HepG2 (cell line): ENCODE results near the gene HSPB2. TPM values are rescaled to one million over a fixed set of nuclear protein-coding genes. Genes with fewer than 3 reads are reported as not detected.

Experiments used
- AKAP8 ChIP-seq: sonication (generic); formaldehyde crosslinking; IDR thresholded peaks from 2 replicates; pipeline ENCODE4 v1.5.1; 2020; ENCODE audit warnings: mild to moderate bottlenecking, missing genetic modification reagents
- ATF1 ChIP-seq: IDR thresholded peaks from 2 replicates; pipeline ENCODE4 v1.6.1; 2016; ENCODE audit warnings: mild to moderate bottlenecking, control low read depth
- BCL6 ChIP-seq: IDR thresholded peaks from 2 replicates; pipeline ENCODE4 v1.6.1; 2016; ENCODE audit warnings: missing genetic modification reagents, missing compliant biosample characterization
- CEBPG ChIP-seq: IDR thresholded peaks from 2 replicates; pipeline ENCODE4 v1.6.1; 2016
- DMTF1 ChIP-seq: sonication (generic); formaldehyde crosslinking; IDR thresholded peaks from 2 replicates; pipeline ENCODE4 v1.4.0; 2020; ENCODE audit warnings: mild to moderate bottlenecking, missing genetic modification reagents
- HOMEZ ChIP-seq: IDR thresholded peaks from 2 replicates; pipeline ENCODE4 v1.6.1; 2016; ENCODE audit warnings: low read depth
- ISL2 ChIP-seq: sonication (generic); formaldehyde crosslinking; IDR thresholded peaks from 2 replicates; pipeline ENCODE4 v1.5.0; 2020; ENCODE audit warnings: missing genetic modification reagents
- MIXL1 ChIP-seq: IDR thresholded peaks from 2 replicates; pipeline ENCODE4 v1.6.1; 2016
- MNT ChIP-seq: fragments of 450-650 bp; IDR thresholded peaks from 2 replicates; pipeline ENCODE4 v1.6.1; 2016
- NCOA2 ChIP-seq: sonication (generic); formaldehyde crosslinking; IDR thresholded peaks from 2 replicates; pipeline ENCODE4 v1.8.0; 2022; ENCODE audit warnings: inconsistent platforms
- PRDM15 ChIP-seq: sonication (generic); formaldehyde crosslinking; IDR thresholded peaks from 2 replicates; pipeline ENCODE4 v1.4.0; 2020; ENCODE audit warnings: missing genetic modification reagents
- SMAD1 ChIP-seq: sonication (generic); formaldehyde crosslinking; IDR thresholded peaks from 2 replicates; pipeline ENCODE4 v1.4.0; 2020; ENCODE audit warnings: missing genetic modification reagents, low read depth, mild to moderate bottlenecking, borderline replicate concordance
- SOX6 ChIP-seq, 2 experiments: fragments of 450-650 bp in 1 of 2; sonication (generic) in 1 of 2; formaldehyde crosslinking in 1 of 2; IDR thresholded peaks; 2 replicates each; pipeline versions ENCODE4 v1.4.0 to v1.6.1; 2017 to 2020; ENCODE audit warnings: antibody characterized with exemption in 1 of 2, mild to moderate bottlenecking in 1 of 2, missing genetic modification reagents in 1 of 2
- SP5 ChIP-seq: IDR thresholded peaks from 2 replicates; pipeline ENCODE4 v1.6.1; 2016; ENCODE audit warnings: low read depth, borderline replicate concordance
- TEAD3 ChIP-seq: optimal IDR thresholded peaks from 2 replicates; pipeline ENCODE3; 2016; ENCODE audit warnings: borderline replicate concordance
- THAP8 ChIP-seq: sonication (generic); formaldehyde crosslinking; IDR thresholded peaks from 2 replicates; pipeline ENCODE4 v1.5.1; 2020; ENCODE audit warnings: missing genetic modification reagents, mild to moderate bottlenecking, borderline replicate concordance
- TOPORS ChIP-seq: sonication (generic); formaldehyde crosslinking; IDR thresholded peaks from 2 replicates; pipeline ENCODE4 v1.8.0; 2023; ENCODE audit warnings: mild to moderate bottlenecking, missing genetic modification reagents
- ZFP41 ChIP-seq: sonication (generic); formaldehyde crosslinking; IDR thresholded peaks from 2 replicates; pipeline ENCODE4 v1.4.0; 2020; ENCODE audit warnings: mild to moderate bottlenecking, missing genetic modification reagents, borderline replicate concordance
- ZKSCAN1 ChIP-seq: fragments of 150-350 bp; IDR thresholded peaks from 2 replicates; pipeline ENCODE4 v1.6.1; 2014; ENCODE audit warnings: low read length
- ZNF446 ChIP-seq: sonication (generic); formaldehyde crosslinking; IDR thresholded peaks from 2 replicates; pipeline ENCODE4 v1.5.0; 2020; ENCODE audit warnings: mild to moderate bottlenecking, missing genetic modification reagents
- ZNF501 ChIP-seq: sonication (generic); formaldehyde crosslinking; IDR thresholded peaks from 2 replicates; pipeline ENCODE4 v1.5.1; 2020; ENCODE audit warnings: mild to moderate bottlenecking, moderate library complexity, missing genetic modification reagents
- polyA plus RNA-seq, 8 experiments: library from polyadenylated mRNA; depleted of rRNA in 3 of 8; stranded (reverse) in 7 of 8; unstranded in 1 of 8; fragments of >200 nt; fragmentation: Illumina TruSeq in 4 of 8; extraction: Trizol in 4 of 8; gene quantifications; 2 replicates each; pipeline versions ENCODE4 v1.2.1 to v1.2.3, GENCODE V29; 2011 to 2016; ENCODE audit warnings: low read depth in 4 of 8, missing spikeins in 1 of 8, mixed read lengths in 1 of 8; ENCODE audit not compliant: insufficient read depth in 1 of 8
- total RNA-seq, 5 experiments: library from RNA; depleted of rRNA; stranded (reverse); fragments of >200 nt; fragmentation: Illumina TruSeq; extraction: Trizol; gene quantifications; 2 replicates each; pipeline ENCODE4 v1.2.3, GENCODE V29; 2016; ENCODE audit warnings: low read depth in 1 of 5

Gene HSPB2
- total and polyA plus RNA-seq, 2 of the 13 experiments (the other 11 are each of a cell fraction or from before 2014, with no cell fraction given): 0.04 TPM; not detected in 1

GRCh38 chr11:111935317-111936039 is 22.9 kb downstream of the HSPB2 start (continued):
- 0 out of 2 replicates have a peak, but pooled peaks have one; percentile 42 for TF ChIP-seq HOMEZ (CRISPR knock-in tag)
- TF ChIP-seq MNT: 0 out of 2 replicates have a peak, but pooled peaks have one; percentile 23
- TF ChIP-seq MIXL1: 0 out of 2 replicates have a peak, but pooled peaks have one; percentile 22
- peak; percentile 58 for TF ChIP-seq ISL2 (CRISPR knock-in tag)
- no peak for TF ChIP-seq AKAP8 (CRISPR knock-in tag)
- TF ChIP-seq BCL6: peak; percentile 62
- no peak for TF ChIP-seq PRDM15 (CRISPR knock-in tag)
- no peak for TF ChIP-seq ZFP41
- TF ChIP-seq SMAD1 (CRISPR knock-in tag): no peak
- peak; percentile 54; the same call in 1 of the 2 replicates for TF ChIP-seq ATF1 (CRISPR knock-in tag)
- no peak for TF ChIP-seq THAP8 (CRISPR knock-in tag)
- TF ChIP-seq TEAD3 (CRISPR knock-in tag): peak; percentile 15
- peak; percentile 83 for TF ChIP-seq CEBPG (CRISPR knock-in tag)
- TF ChIP-seq DMTF1 (CRISPR knock-in tag): 0 out of 2 replicates have a peak, but pooled peaks have one; percentile 18
- no peak for TF ChIP-seq TOPORS (CRISPR knock-in tag)
- 0 out of 2 replicates have a peak, but pooled peaks have one; percentile 42 for TF ChIP-seq ZKSCAN1
- TF ChIP-seq ZNF501 (CRISPR knock-in tag): peak; percentile 72
- peak; percentile 78 for TF ChIP-seq NCOA2
- TF ChIP-seq ZNF446 (CRISPR knock-in tag): no peak
- TF ChIP-seq SP5: no peak
- TF ChIP-seq SOX6 (IDR thresholded peaks at IDR 0.05): no peak
- peak; percentile 39; the same call in 1 of the 2 replicates for TF ChIP-seq SOX6 (CRISPR knock-in tag; IDR thresholded peaks at IDR 0.05)
